Stimulated activated CD4-positive, alpha-beta T cell treated with anti-CD3 and anti-CD28 coated beads, Interleukin-1b, Interleukin-23, amount 100 ng/mL, for 4 hours (primary cell): ENCODE results near the gene ZIC5.

ENCODE experiments used
- DNase-seq, 2 donors: peaks; one replicate each; pipeline ENCODE4 v3.0.0-alpha.2; 2020; ENCODE audit warnings: low read depth in 2 of 2

The ZIC5 gene

GRCh38 chr13:99935772-99936171, 35.8 kb downstream of the ZIC5 start:
- DNase-seq, result no peak

DNA sequence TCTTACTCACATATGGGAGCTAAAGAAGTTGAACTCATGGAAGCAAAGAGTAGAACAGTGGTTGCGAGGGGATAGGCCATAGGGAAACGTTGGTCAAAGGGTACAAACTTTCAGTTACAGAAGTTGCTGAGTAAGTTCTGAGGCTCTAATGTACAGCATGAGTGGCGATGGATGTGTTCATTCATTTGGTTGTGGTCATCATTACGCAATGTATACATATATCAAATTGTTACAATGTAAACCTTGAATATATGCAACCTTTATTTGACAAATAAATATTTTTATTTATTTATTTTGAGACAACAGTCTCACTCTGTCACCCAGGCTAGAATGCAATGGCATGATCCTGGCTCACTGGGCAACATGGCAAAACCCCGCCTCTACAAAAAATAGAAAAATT, 38.7 kb downstream of the ZIC5 start:
- no peak for DNase-seq

DNA sequence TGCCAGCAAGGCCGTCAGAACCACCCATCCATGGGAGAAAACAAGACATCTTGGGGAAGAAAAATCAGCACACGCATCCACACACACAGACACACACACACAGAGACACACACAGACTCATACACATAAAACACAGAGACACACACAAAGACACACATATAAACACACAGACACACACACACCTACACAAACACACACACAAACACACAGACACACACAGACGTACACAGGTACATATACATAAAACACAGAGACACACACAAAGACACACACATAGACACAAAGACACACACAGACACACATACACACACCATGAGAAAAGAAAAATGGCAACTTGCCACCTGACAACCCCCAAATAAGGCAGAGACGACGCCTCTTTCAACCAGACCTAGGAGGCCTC, 40.6 kb downstream of the ZIC5 start:
- no peak for DNase-seq

- no peak for DNase-seq
These were observed 41.7 kb downstream of the ZIC5 start for GRCh38 chr13:99929866-99930265.

DNA sequence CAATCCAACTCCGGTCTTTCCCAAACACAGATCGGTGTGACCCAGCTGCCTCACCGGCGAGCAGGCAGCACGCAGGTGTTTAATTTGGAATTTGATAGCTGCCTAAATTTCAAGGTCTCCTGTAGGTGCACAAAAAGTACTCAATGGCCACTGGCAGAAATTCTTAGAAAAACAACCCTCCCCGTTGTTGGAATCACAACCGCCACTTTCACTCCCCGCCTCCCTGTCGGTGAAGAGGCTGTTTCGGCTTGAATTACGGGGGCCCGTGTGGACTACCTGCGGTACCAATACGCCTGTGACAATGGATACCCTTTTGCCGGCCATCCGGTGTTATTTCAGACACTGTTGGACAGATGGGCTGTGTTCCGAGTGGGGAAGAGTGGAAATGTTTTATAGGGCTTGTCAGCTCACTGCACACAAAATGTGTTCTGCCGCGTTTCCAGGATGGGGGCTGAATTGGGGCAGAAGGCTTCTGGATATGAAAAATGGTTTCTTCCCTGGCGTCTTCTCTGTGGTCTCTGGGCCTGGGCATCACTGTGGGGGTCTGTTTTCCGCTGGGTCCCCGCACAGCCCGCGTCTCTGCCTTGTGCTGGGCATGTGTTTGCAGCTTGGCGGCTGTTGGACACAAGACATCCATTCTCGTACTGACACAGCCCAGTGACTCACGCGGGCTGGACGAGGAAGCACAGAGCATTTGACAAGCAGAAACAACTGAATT, 45.4 kb downstream of the ZIC5 start:
- DNase-seq, result no peak

GRCh38 chr13:99923877-99924582, 47.5 kb downstream of the ZIC5 start:
- DNase-seq, result no peak

DNA sequence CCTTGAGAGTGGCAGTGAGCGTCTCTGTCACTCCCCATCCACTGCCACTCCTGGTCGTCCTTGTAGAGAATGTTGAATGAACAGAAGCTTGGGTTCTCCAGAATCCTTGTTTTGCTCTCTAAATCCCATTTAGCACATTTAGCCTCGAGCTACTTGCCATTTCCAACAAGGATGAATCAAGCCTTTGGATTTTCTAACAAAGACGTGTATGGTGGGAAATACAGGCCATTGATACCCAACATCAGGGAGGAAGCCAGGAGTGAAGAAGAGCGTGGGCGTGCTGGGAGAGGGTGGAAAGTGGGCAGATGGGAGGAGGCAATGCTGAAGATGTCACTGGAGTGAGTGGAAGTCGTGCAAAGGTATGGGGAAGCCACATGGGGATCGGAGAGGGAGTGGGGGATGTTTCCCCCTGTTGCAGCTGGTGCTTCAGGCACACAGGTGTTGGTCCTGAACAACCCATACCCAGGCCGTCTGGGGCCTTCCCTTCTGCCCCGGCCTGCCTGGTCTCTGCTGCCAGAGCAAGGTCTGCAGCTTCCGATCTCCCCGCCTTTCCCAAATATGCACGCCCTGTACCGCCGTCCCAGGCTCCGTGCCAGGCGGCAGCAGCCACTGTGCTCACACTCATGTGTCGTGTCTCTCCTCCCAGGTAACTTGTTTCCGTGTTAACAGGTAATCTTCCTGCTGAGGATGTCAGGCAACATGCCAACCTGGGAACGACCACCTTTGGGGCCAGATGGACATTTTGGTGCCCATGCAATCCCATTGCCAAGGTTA, 48.7 kb downstream of the ZIC5 start:
- DNase-seq, result no peak

DNA sequence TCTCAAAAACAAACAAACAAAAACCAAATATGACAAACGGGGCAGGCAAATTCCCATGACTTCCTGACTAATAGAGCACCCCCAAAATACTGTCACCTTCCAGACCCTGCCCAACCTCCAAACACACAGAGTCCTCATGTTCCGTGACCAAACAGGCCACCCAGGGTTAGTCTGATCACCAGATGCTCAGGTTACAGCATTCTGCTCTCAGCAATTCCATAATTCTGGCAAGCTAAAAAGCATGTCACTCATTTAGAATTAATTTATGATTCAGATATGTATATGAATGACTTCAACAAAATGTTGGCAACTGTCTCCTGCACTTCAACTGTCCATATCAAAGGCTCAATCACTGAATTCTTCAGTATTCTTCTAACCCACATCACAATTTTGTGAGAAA, 52.4 kb downstream of the ZIC5 start:
- DNase-seq, result no peak

GRCh38 chr13:99916366-99917103, 55.0 kb downstream of the ZIC5 start:
- peak in 1 of 2 donors; percentile 32 for DNase-seq

GRCh38 chr13:99913167-99913566, 58.4 kb downstream of the ZIC5 start:
- DNase-seq, result no peak
